Thyroid gland (tissue), 4 donors: ENCODE measurements around the gene TRAK1. TPM values are rescaled to one million over a fixed set of nuclear protein-coding genes. Genes with fewer than 3 reads are reported as not detected.

ENCODE experiments used
- DNase-seq, 2 donors: peaks; one replicate each; pipeline ENCODE4 v3.0.0-alpha.2; 2019
- H3K27ac ChIP-seq, 3 donors: fragments of 200-600 bp; sonication (generic); 1 replicate in 2 of 3; 2 replicates in 1 of 3; pipeline ENCODE4 v1.5.1; 2016 to 2019; ENCODE audit warnings: mild to moderate bottlenecking in 1 of 3, moderate library complexity in 1 of 3
- H3K27me3 ChIP-seq: fragments of 200-600 bp; sonication (generic); one replicate; pipeline ENCODE4 v1.5.1; 2019
- H3K36me3 ChIP-seq, 2 donors: fragments of 200-600 bp; sonication (generic); one replicate each; pipeline ENCODE4 v1.5.1; 2016 to 2019
- H3K4me1 ChIP-seq, 2 donors: fragments of 200-600 bp; sonication (generic); one replicate each; pipeline ENCODE4 v1.5.1; 2017 to 2019
- H3K4me3 ChIP-seq, 3 donors: fragments of 200-600 bp; sonication (generic); replicated peaks in 1 of 3; 1 replicate in 2 of 3; 2 replicates in 1 of 3; pipeline ENCODE4 v1.5.1; 2016; ENCODE audit warnings: mild to moderate bottlenecking in 1 of 3
- H3K9me3 ChIP-seq: fragments of 200-600 bp; sonication (generic); one replicate; pipeline ENCODE4 v1.5.1; 2017
- POLR2A ChIP-seq, 2 donors: fragments of 450-650 bp; IDR thresholded peaks; one replicate each; pipeline ENCODE4 v1.6.1; 2017; ENCODE audit warnings: antibody characterized with exemption in 2 of 2, mild to moderate bottlenecking in 2 of 2, moderate library complexity in 1 of 2
- WGBS, 2 donors: methylation state at CpG; one replicate each; pipeline ENCODE4 v1.1.5; 2017; 5-methylcytosine and 5-hydroxymethylcytosine counted together
- intact Hi-C: fragments of 100-400 bp; cut with DNase I; formaldehyde crosslinking; loops from one replicate; pipeline ENCODE4 v1.15.1; 2023
- total RNA-seq, 4 donors: library from RNA; depleted of rRNA; stranded (reverse); fragments of >200 nt; gene quantifications; one replicate each; pipeline ENCODE4 v1.2.3, GENCODE V29; 2016
- TF ChIP-seq, protein P1 (sequence below), 6 experiments: fragments of 200-600 bp in 3 of 6; fragments of 450-650 bp in 3 of 6; sonication (generic) in 3 of 6; IDR thresholded peaks; one replicate each; pipeline ENCODE4 v1.5.1; 2016 to 2019; ENCODE audit warnings: antibody characterized with exemption in 6 of 6, mild to moderate bottlenecking in 2 of 6, inconsistent platforms in 1 of 6, moderate library complexity in 1 of 6

TRAK1 gene
- total RNA-seq, 4 donors from 2014 or later = 46.1 to 87.8 (median 76.4) TPM

- H3K27me3 ChIP-seq = no peaks in the 10 kb centered on the region
- H3K4me3 ChIP-seq = no peak overlapping the region
- no peak for TF ChIP-seq POLR2A (IDR thresholded peaks at IDR 0.05)
- TF ChIP-seq, protein P1, sequence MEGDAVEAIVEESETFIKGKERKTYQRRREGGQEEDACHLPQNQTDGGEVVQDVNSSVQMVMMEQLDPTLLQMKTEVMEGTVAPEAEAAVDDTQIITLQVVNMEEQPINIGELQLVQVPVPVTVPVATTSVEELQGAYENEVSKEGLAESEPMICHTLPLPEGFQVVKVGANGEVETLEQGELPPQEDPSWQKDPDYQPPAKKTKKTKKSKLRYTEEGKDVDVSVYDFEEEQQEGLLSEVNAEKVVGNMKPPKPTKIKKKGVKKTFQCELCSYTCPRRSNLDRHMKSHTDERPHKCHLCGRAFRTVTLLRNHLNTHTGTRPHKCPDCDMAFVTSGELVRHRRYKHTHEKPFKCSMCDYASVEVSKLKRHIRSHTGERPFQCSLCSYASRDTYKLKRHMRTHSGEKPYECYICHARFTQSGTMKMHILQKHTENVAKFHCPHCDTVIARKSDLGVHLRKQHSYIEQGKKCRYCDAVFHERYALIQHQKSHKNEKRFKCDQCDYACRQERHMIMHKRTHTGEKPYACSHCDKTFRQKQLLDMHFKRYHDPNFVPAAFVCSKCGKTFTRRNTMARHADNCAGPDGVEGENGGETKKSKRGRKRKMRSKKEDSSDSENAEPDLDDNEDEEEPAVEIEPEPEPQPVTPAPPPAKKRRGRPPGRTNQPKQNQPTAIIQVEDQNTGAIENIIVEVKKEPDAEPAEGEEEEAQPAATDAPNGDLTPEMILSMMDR (IDR thresholded peaks at IDR 0.05) = no peak
- no peak for DNase-seq
- H3K4me1 ChIP-seq = peaks cover 2 to 3% of the 10 kb centered on the region in 2 donors
- intact Hi-C loops = no loop called here
- no peaks in the 10 kb centered on the region for H3K36me3 ChIP-seq
- 81 to 91% methylated on average over 3 of the region's 3 CpGs for WGBS, 2 donors
- H3K9me3 ChIP-seq = no peaks in the 10 kb centered on the region
- no peak overlapping the region for H3K27ac ChIP-seq
Observed at GRCh38 chr3:42110631-42111030, 19.5 kb downstream of the TRAK1 start.

DNA sequence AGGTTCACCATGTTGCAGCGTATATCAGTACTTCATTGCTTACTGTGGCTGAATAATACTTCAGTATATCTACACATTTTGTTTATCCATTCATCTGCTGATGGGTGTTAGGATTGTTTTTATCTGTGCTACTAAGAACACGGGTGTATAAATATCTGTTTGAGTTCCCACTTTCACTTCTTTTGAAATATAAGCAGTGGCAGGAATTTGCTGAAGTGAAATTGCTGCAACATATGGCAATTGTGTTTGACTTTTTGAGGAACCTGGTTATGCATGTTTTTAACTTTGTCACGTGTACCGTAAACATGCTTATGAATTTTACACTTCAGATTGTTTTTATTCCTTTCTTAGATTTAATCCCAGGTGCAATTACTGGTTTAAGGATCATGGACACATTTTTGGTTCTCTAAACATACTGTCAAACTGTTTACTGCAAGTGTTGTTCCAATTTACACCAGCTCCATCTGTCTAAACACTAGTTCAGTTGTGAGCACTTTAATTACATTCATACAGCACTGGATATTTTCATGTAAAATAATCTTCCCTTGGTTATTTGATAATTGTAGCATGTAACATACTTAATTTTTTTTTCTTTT lies 23.1 kb downstream of the TRAK1 start:
- intact Hi-C loops = no loop called here
- H3K27ac ChIP-seq = no peak overlapping the region
- no peaks in the 10 kb centered on the region for H3K9me3 ChIP-seq
- no peak for TF ChIP-seq POLR2A (IDR thresholded peaks at IDR 0.05)
- TF ChIP-seq, protein P1 (IDR thresholded peaks at IDR 0.05) = no peak
- H3K27me3 ChIP-seq = no peaks in the 10 kb centered on the region
- no peaks in the 10 kb centered on the region for H3K36me3 ChIP-seq
- no peak for DNase-seq
- no peak overlapping the region for H3K4me3 ChIP-seq
- peaks cover 36 to 39% of the 10 kb centered on the region in 2 donors for H3K4me1 ChIP-seq
- WGBS, 2 donors = 86 to 89% methylated on average over 4 of the region's 4 CpGs

- Histone ChIP-seq H3K4me3 (no peak overlapping the region), H3K36me3 (no peaks in the 10 kb centered on the region), H3K27ac (no peak overlapping the region), H3K4me1 (peaks cover 43 to 49% of the 10 kb centered on the region in 2 donors), H3K27me3 (no peaks in the 10 kb centered on the region), H3K9me3 (no peaks in the 10 kb centered on the region)
- intact Hi-C loops = no loop called here
- DNase-seq = peak in 1 of 2 donors; percentile 44
- 65 to 70% methylated on average over 13 of the region's 13 CpGs for WGBS, 2 donors
- TF ChIP-seq, protein P1 (IDR thresholded peaks at IDR 0.05) = no peak
- TF ChIP-seq POLR2A (IDR thresholded peaks at IDR 0.05) = no peak
Observed at GRCh38 chr3:42115215-42115614, 24.1 kb downstream of the TRAK1 start.

DNA sequence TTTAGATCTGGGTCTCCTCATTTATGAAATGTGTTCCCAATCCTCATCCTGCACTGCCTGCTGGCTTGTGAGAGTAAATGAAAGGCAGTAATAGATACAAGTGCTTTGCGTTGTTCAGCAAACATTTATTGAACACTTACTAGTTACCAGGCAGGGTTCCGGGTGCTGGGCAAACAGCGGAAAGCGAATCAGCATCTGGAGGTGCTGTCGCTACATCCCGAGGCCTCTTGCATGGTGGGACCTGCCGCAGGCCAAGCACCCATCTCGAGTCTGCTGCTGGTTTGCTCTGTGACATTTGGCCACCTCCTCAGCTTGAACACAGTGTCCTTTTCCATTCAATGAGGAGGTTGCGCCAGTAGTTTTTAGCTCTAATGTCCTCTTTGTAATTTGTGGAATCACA lies 24.8 kb downstream of the TRAK1 start:
- intact Hi-C loops = no loop called here
- TF ChIP-seq, protein P1 (IDR thresholded peaks at IDR 0.05) = no peak
- TF ChIP-seq POLR2A (IDR thresholded peaks at IDR 0.05) = no peak
- DNase-seq = no peak
- Histone ChIP-seq H3K27me3 (no peaks in the 10 kb centered on the region), H3K9me3 (no peaks in the 10 kb centered on the region), H3K36me3 (no peaks in the 10 kb centered on the region), H3K27ac (no peak overlapping the region), H3K4me1 (peaks cover 43 to 50% of the 10 kb centered on the region in 2 donors), H3K4me3 (no peak overlapping the region)
- WGBS, 2 donors = 96% methylated on average over 7 to 9 of the region's 9 CpGs

DNA sequence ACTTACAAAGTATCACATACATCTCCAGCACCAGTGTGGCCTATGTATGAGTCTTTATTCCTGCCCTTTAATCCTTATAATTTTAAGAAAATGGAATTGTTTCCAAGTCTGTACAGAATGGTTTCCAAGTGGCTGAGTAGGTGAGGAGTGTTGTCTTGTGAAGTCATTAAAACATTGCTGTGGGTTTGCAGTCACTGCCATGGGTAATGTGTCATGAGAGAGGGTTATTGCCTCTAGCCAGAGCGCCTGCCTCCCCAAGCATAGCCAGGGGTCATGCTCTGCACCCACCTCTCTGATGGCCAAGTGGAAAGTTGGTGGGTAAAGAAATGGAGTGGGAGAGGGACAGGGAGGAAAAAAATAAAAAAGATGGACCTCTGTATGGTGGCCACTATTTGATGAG lies 25.3 kb downstream of the TRAK1 start:
- DNase-seq = no peak
- Histone ChIP-seq H3K4me3 (no peak overlapping the region), H3K9me3 (no peaks in the 10 kb centered on the region), H3K36me3 (no peaks in the 10 kb centered on the region), H3K27me3 (no peaks in the 10 kb centered on the region), H3K27ac (peak overlapping the region in 2 of 3 donors; percentile 51 to 52), H3K4me1 (peaks cover 43 to 50% of the 10 kb centered on the region in 2 donors)
- WGBS, 2 donors = 89 to 91% methylated on average over 1 of the region's 1 CpG
- TF ChIP-seq, protein P1 (IDR thresholded peaks at IDR 0.05) = no peak
- no peak for TF ChIP-seq POLR2A (IDR thresholded peaks at IDR 0.05)
- intact Hi-C loops = no loop called here
